GM18873 (cell line): ENCODE results near the gene EFL1.
A peak's percentile ranks its signal among the peaks of the same experiment; 100 is the strongest.
"Not testable (repeated sequence)": the region's sequence is repeated elsewhere in the genome, so short reads cannot be mapped to it uniquely, and the experiment has no call there.

Experiments used
- ATAC-seq: cut with Tn5 transposase; IDR thresholded peaks from one replicate; pipeline ENCODE4 v1.9.1; 2021; ENCODE audit warnings: mild to moderate bottlenecking, moderate library complexity, moderate number of reproducible peaks; ENCODE audit not compliant: unreplicated experiment, low FRiP score

EFL1 gene

GRCh38 chr15:82282386-82282785 lies 19.9 kb upstream of the EFL1 start:
- ATAC-seq = not testable (repeated sequence)

- not testable (repeated sequence) for ATAC-seq
Observed at GRCh38 chr15:82281276-82281675, 18.7 kb upstream of the EFL1 start.

DNA sequence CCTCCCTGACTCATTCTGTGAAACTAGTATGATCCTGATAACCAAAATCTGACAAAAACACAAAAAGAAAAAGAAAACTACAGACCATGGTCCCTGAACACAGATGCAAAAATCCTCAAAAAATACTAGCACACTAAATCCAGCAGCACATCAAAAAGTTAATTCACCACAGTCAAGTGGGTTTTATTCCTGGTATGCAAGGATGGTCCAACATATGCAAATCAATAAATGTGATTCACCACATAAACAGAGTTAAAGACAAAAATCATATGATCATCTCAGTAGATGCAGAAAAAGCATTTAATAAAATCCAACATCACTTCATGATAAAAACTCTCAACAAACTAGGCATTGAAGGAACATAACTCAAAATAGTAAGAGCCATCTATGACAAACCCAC lies 12.9 kb upstream of the EFL1 start:
- ATAC-seq = no peak

DNA sequence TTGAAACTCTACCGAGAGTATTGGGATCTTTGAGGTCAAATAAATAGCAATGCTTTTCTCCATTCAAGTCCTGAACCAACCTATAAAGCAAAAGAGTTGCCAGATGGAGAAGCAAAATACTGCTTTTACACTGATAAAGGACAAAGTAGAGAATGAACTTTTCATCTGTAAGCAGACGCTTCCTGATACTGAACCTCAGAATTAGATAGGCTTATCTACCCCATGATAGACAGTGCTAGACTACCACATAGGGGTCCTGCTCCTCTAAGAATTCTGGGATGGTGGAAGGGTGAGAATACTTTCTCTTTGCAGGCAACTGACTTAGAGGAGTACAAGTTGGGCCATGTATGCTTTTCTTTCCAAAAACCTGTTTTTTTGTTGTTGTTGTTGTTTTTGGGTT lies 9.6 kb upstream of the EFL1 start:
- ATAC-seq = no peak

GRCh38 chr15:82268454-82268853 lies 5.9 kb upstream of the EFL1 start:
- not testable (repeated sequence) for ATAC-seq

DNA sequence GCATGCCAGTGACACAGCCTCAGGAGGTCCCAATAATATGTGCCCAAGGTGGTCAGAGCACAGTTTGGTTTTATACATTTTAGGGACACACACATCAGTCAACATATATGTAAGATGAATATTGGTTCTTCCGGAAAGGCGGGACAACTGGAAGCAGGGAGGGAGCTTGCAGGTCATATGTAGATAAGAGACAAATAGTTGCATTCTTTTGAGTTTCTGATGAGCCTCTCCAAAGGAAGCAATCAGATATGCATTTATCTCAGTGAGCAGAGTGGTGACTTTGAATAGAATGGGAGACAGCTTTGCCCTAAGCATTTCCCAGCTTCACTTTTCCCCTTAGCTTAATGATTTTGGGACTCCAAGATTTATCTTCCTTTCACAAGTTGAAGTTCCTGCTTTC lies 4.6 kb upstream of the EFL1 start:
- not testable (repeated sequence) for ATAC-seq

- no peak for ATAC-seq
Observed at GRCh38 chr15:82263350-82263749, 816 bp upstream of the EFL1 start.

DNA sequence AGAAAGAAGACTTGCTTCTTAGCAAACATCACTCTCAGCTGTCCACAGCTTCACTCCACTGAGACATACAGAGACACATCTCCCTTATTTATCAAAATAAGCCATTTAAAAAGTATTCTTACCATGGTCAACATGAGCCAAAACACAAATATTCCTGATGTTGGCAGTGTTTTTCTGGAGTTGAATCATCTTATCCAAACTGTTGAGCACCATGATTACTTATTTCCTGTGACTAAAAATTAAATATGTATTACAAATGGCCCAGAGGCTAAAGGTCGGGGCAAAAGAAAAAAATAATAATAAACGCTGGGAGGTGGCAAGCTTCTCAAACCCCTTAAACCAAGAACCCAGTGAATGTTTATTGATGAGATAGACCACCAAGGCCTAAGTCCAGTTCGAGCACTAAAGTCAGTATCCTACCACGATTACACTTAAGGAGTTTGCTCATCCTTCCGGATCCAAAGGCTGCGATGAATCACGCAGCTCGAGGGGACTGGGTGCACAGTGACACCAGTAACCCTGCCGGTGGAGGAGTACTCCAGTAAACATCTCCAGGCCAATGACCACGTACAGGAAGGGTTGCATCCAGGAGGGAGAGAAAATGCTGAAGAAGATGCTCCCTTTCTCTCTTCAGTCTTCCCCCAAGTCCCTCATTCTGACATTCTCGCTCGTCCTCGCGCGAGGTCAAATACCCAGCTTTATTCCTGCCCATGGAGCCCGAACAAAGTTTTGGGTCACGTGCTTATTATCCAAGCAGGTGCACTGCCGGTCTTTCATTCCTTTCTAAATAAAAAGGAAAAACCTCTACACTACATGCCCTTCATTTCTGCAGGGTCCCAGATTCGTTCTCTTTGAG lies 740 bp downstream of the EFL1 start:
- peak; percentile 22 for ATAC-seq

DNA sequence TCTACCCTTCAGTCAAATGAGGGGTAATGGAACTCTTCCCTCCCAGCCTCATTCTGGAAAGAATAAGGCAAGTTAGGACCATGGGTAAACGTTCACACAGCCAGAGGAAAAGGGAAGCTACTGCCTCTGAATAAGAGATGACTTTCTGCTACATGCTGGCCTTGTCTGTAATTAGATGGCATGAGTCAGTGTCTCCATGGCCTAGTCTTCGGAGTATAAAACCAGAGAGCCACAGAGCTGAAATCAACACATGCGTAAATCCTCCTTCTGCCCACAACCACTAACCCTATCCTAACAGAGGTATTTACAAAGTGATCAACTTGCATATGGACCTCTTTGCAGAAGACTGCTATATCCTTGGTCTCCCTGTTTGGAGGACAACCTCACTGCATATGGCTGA lies 14.3 kb downstream of the EFL1 start:
- not testable (repeated sequence) for ATAC-seq

DNA sequence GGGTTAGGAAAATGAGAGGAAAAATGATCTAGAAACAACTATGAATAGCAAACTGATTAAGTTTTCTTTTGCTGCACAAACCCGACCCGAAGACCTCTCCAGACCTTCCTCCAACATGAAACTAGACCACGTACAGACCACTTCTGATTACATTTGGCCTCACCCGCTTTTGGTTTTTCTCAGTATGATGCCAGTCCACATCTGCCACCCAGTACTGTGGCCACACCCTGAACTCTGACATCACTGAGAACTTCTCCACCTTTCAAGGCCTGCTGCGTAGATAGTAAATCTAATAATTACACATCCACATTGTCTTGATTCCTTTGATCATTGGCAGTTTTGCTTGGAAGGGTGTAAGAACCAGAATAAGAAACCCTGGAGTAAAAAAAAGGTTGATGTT lies 16.6 kb downstream of the EFL1 start:
- ATAC-seq = not testable (repeated sequence)

DNA sequence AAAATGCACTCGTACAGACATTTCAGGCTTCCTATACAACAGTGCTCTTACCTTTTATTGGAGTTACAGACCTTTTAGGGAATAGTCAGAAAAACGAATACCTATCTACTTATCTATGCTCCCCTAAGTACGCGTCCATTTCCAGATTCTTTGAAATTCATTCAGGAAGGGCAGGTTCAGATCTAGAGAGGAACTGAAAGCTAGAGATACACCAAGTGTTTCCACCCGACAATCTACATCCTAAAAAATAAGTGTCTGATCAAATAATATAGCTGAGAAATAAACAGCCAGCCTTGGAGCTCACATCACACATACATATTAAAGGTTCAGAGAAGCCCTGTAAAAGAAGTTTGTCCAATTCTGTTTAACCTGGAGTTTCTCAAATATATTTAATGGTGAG lies 18.9 kb downstream of the EFL1 start:
- not testable (repeated sequence) for ATAC-seq

GRCh38 chr15:82241836-82242499 lies 20.6 kb downstream of the EFL1 start:
- ATAC-seq = not testable (repeated sequence)

DNA sequence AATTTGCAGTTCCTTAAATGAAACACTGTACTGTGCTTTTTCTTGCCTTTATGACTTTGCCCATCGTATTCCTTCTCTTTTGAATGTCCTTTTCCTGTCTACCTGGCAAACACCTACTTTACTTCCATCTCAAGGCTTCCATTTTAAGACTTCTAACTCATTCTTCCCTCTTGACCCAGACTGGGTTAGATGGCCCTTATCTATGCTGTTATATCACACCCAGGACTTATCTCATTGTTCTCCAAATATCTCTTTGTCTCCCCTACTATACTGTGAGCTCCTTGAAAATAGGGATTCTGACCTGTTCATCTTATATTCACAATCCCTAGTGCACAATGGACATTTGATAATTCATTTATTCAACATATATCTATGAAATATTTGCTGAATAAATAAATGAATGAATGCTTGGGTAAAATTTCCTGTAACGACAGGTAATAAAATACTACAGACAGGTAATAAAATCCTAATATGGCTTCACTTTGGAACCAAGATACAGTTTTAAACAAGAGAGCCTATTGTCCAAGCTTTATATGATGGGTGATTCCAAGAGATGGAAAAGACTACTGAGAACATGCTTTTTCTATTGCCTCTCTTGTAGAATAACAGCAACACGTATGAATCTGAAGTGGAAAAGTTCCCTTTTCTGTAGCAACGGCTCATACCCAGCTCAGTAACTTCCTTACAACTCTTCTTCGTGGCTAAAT lies 22.7 kb downstream of the EFL1 start:
- ATAC-seq = no peak

- not testable (repeated sequence) for ATAC-seq
Observed at GRCh38 chr15:82237944-82238534, 24.5 kb downstream of the EFL1 start.

DNA sequence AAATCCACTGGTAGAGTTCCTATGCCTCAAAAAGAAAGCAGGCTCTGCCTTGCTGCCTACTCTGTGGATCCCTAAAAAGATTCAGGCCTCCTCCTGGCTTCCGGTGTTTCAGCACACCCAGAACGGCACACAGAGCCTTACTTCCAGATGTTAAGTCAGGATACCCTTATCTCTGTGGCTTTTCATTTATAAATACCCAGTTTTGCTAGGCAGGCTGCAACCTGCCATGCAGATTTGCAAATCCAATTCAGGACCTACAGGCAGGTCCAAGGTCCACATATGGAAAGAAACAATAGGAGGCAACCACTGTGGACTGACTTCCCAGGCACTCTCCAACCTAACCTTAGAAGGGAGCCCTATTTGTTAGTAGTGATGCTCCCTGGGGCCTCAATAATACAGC lies 30.7 kb downstream of the EFL1 start:
- ATAC-seq = no peak

DNA sequence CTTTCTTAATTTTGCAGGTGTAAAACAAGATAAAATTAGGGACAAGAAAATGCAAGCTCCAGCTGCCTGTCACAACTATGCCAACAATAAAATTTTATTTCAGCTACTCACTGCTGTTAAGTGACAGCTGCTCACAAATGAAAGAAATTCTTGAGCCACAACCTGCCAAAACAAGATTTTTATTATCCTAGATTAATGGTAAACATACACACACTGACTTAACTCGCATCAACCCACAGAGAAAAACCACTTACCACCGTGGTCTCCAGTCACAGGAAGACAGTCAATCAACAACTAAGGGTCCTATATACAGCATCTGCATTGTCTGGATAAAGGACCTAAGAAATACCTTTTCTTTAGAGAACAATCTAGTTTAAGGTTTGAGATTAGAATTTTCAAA lies 31.3 kb downstream of the EFL1 start:
- no peak for ATAC-seq

DNA sequence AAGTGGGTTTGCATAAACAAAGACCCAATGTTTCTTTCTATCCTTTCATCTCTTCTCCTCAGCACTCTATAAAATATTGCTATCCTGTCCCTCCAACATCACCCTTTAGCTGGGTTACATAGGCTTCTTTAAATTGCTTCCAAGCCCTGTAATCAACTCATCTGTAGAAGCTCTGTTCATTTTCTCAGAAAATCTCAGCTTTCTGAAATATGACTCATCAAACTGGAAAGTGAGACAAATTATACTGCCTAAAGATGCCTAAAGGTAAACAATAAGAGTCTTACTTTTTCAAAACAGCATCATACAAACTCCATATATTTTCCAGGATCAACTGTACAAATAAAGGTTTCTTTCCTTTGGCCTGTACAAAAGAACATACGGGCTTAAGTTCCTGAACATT lies 33.8 kb downstream of the EFL1 start:
- ATAC-seq = no peak

DNA sequence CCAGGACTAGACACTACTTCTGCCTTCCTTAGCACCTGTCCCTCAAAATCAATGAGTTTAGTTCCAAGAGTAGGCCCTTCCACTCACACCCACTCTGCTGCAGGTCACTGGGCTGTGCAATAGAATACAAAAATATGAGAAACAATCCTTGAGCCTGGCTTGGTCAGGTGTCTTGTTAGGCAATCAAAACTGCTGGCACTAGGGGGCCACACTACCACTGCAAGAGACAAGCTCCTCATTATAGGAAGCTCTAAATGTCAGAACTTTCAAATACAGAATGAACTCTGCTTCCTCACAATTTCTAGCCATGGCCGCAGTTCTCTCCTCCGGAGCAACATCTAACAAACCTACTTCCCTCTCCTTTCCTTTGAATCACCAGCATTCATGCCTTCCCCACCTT lies 41.0 kb downstream of the EFL1 start:
- not testable (repeated sequence) for ATAC-seq

DNA sequence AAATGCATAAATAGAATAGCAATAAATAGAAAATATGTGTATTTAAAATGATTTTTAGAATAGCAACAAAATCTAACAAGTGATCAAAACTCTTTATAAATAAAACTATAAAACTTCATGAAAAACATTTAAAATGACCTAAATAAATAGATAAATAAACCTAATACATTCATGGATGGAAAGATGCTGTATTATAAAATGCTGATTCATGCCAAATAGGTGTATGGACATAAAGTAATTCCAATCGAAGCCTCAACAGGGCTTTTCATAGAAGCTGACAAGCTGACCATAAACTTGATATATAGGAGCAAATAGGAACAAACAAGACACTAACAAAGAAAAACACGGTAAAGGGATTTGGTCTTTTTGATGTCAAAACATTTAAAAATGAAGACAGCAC lies 46.4 kb downstream of the EFL1 start:
- ATAC-seq = not testable (repeated sequence)

GRCh38 chr15:82212201-82212600 lies 50.3 kb downstream of the EFL1 start:
- not testable (repeated sequence) for ATAC-seq

DNA sequence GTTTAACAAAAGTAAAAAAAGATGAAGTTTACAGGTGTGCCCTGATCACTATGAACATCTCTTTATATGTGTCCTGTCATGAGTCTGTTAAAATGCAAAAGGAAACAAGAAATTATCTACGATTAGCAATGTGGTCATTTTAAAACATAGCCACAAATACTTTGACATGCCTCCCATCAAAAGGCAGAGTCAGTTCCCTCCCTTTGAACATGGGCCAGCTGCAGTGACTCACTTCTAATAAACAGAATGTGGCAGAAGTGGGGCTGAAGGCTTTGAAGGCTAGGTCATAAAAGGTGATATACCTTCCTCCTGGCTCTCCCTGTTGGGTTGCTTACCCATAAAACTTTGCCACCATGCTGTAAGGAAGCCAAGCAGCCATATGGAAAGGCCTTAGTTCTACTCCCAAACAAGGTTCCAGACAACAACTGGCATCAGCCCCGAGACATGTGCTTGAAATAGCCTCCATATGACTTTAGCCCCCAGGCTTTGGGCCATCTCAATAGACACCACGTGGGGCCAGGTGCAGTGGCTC lies 52.4 kb downstream of the EFL1 start:
- not testable (repeated sequence) for ATAC-seq
